ENCODE data around the gene UCK1.
"Not testable (repeated sequence)": the region's sequence is repeated elsewhere in the genome, so short reads cannot be mapped to it uniquely, and the experiment has no call there.

UCK1 gene

GRCh38 chr9:131554087-131554842 lies 23.2 kb upstream of the UCK1 start:
- DNase-seq: peak; percentile 30

DNA sequence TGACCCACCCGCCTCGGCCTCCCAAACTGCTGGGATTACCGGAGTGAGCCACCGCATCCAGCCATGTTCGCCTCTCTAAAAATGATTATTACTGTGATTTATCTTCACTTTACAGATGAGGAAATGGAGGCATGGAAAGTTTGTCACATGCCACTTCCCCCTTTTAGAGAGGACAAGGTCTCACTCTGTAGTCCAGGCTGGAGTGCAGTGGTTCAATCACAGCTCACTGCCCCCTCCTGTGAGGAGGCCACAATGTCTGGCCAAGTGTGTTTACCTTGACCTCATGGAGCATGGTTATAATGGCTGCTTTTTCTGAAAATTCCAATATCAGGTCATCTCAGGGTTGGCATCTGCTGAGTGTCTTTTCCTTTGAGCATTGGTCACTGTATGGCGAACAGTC lies 21.0 kb upstream of the UCK1 start:
- no peak for DNase-seq

DNA sequence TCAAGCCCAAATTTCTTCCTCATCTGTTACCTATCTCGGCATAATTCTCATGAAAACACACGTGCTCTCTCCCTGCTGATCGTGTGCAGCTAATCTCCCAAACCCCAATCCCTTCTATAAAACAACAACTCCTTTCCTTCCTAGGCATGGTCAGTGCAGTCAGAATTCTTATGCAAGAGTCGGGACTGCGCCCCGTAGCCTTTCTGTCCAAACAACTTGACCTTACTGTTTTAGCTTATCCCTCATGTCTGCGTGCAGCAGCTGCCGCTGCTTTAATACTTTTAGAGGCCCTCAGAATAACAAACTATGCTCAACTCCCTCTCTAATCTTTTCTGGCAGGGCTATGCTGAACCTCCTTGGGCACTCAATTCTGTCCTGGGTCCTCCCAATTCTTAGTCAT lies 19.4 kb upstream of the UCK1 start:
- DNase-seq: not testable (repeated sequence)

DNA sequence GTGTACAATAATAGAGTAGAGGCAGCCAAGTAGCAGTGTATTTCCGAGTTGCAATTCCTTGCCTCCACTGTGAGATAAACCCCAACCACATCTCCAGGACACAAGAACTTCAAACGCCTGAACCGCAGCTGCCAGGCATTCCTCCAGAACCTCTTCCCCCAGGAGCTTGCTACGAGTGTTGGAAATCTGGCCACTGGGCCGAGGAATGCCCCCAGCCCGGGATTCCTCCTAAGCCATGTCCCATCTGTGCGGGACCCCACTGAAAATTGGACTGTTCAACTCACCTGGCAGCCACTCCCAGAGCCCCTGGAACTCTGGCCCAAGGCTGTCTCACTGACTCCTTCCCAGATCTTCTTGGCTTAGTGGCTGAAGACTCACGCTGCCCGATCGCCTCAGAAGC lies 18.1 kb upstream of the UCK1 start:
- DNase-seq: not testable (repeated sequence)

- DNase-seq: no peak
Observed at GRCh38 chr9:131546336-131547084, 15.4 kb upstream of the UCK1 start.

- no peak for DNase-seq
Observed at GRCh38 chr9:131545786-131546335, 14.8 kb upstream of the UCK1 start.

DNA sequence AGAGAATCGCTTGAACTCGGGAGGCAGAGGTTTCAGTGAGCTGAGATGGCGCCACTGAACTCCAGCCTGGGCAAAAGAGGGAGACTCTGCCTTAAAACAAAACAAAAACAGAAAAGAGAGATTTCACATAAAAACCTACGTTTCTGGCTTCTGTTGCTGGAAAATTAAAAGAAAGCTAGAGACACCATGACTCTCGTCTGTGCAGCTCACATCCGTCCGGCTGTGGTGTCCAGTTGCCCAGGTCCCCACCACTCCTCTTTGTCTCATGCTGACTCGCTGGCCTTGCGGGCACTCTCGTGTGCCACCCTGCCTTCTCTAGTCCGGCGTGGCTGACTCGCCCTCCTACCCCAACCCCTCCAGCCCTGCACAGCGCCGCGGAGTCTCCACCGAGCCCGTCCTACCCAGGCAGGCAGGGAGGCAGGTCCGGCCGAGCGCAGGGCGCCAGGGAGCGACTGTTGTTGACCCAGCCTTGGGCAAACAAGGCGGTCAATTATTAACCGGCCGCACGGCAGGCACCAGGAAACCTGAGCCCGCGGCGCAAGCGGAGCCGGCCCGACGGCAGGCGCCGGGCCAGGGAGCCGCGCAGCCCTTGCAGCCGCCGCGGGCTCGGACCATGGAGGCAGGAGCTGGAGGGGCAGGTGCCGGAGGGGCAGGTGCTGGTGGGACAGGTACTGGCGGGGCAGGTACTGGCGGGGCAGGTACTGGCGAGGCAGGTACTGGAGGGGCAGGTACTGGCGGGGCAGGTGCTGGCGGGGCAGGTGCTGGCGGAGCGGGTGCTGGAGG lies 14.1 kb upstream of the UCK1 start, which contains the start of gene PRRT1B:
TSS of gene PRRT1B (plus strand) at position 521 of the 783 bp plus-strand sequence. CDS start at position 614, 93 bp downstream.
- DNase-seq: no peak

GRCh38 chr9:131543141-131543540 lies 12.1 kb upstream of the UCK1 start:
- DNase-seq: no peak

- no peak for DNase-seq
Observed at GRCh38 chr9:131539223-131539923, 8.3 kb upstream of the UCK1 start.

DNA sequence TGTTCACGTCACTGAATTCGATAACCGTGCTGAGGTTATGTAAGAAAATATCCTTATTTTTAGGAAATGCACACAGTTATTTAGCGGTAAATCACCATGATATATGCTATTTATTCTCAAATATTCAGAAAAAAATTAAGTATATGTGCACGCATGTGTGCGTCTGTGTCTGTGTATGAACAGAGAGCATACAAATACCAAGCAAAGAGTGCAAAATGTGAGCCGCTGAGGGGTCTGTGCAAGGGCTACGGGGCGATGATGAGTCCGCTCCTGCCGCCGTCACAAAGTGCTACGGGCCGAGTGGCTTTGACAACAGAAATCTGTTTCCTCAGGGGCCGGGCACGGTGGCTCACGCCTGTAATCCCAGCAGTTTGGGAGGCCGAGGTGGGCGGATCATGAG lies 6.9 kb upstream of the UCK1 start:
- DNase-seq: no peak

DNA sequence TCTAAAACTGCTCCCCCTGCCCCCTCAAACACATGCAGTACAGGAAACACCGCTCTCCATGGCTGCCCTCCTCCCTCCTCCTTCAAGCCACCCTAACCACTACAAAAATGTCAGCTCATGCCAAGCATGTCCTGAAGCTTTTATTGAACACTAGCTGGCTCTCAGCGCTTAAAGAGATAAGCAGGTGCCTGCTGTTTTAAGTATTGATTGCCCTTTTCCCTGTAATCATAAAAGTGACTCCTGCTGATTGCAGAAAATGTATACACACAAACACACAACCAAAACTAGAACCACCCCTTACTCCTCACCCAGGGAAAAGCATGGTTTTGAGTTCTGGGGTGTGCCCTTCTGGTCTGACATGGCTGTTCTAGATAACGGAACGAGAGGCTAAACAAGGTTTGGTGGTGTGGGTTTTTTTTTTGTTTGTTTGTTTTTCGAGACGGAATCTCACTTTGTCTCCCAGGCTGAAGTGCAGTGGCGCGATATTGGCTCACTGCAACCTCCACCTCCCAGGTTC lies 3.7 kb upstream of the UCK1 start:
- DNase-seq: no peak

DNA sequence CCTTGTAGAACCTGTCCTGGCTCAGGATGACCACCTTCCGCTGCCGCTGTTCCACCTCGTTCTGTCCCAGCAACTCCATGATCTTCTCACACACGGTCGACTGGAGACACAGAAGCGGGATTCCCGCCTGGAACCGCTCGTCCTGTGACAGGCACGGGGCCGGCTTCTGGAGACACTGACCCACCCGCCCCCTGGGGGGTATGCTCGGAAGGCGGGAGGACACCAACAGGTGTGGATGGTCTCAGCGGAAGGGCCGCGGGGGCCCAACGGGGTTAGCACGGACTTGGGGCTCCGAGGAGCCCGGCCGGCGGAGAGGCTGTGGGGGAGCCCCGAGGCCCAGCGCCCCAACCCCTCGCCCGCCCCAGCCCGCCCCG lies 530 bp downstream of the UCK1 start:
- peak; percentile 23 for DNase-seq

- no peak for DNase-seq
Observed at GRCh38 chr9:131529597-131530545, 1.2 kb downstream of the UCK1 start.

DNA sequence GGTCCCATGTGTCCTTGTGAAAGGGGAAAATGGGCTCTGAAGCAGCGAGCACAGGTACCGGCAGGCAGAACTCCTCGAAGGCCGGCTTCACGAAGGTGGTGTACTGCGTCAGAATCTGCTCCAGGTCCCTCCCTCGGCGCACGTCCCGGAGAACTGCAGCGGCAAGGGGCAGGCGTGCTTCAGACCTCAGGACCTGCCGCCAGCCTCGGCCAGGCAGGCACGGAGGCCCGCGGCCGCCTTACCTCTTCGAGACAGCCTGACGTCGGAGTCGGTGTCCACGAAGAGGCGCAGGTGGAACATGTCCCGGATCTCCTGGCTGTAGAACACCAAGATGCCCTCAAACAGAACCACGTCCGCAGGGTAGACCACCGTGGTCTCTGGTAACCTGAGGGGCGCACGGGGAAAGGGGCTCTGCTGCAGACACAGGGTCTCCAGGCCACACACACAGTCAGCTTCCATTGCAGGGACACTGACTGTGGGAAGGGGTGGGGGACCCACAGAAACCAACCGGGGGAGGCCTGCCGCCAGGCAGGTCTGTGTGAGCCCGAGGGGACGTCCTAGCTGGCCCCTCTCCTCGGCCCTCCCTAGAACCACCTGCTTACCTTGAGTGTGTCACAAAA lies 2.1 kb downstream of the UCK1 start:
- no peak for DNase-seq

DNA sequence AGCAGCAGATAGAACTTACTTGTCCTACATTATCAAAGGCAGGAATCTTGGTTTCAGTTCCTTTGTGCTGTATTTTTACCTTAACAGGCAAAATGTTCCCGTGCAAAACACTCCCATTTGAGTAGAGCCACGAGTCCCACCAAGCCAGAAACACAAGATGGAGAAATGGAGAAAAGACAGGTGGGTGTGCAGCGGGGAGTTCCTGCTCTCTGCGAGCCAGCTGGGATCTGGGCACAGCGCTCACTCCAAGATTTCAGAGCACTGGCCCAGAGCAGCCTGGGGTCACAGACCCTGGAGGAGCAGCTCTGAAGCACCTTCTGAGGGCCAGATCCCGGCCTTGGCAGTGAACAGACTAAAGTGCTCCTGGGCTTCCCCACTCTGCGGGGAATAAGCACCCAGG lies 2.9 kb downstream of the UCK1 start:
- DNase-seq: no peak

- DNase-seq: no peak
Observed at GRCh38 chr9:131525643-131526565, 5.2 kb downstream of the UCK1 start.

DNA sequence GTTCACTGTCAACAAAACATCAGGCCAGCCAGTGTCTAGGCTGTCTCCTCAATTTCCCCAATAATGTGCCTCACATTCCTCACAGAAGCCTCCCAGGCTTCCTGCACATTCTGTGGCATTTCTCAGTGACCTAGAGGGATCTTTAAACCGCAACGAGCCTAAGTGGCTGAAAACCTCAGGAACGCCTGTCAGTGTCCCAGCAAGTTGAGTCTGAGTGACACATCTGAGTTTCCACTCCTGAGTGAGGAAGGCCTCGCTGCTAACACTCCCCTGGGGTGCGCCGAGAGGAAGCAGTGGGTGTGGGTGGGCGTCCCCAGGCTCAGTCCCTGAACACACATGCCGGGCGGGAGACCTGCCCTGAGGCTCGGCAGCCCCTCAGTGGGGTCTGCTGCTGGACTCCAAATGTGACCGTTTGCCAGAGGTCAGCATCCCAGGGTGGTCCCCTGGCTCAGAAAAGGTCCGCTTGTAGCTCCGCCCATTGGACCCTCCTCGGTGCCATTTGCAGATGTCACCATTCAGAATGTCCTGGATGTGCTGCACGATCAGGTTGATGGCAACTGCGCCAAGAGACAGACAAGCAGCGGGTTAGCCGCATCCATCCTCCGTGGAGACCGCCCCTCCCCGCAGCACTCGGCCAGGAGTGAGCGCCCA lies 6.3 kb downstream of the UCK1 start:
- DNase-seq: no peak

DNA sequence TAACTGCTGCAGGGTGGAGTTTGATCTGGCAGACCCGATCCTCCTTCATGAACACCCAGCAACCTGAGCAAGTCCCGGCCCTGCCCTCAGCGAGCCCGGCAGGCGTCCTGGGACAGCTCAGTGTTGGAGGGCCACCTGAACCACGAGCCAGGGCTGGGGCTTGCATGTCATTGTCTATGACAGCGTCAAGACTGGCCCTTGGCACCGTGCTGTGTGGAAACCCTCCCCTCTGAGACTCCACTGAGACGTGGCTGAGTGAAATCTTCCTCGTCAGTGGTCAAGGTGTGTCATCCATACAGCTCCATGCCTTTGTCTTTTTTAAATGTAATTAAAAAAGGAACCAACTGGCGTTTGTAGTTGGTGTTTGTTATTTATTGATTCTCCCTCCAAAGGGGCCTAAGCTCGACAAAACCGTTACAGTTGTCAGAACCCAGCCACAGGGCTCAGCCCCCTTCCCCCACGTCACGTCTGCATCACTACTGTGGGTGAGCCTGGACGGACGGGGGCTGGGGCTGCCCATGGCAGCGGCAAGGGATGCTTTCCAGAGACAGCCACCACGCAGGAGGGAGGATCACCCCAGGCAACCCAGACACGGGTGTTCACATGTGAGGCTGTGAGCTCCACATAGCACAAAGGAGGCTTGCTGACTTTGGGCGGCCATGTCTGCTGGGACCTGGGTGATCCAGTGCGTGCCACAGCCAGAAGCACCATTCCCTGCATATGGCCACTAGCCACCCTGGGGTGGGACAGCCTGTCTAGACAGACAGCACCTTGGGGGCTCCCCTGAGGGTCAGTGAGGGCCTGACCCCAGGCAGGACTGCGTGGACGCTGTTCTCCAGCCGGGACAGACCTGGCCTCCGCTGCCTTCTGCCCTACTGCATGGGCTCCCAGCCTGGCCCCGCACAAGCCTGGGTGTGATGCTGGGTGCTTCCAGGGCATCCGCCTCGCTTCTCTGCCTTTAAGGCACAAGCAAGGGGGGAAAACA lies 7.3 kb downstream of the UCK1 start:
- no peak for DNase-seq
